ENCODE measurements around the gene CDS2. TPM values are rescaled to one million over a fixed set of nuclear protein-coding genes. Genes with fewer than 3 reads are reported as not detected.

CDS2 gene
- polyA plus RNA-seq, 10 donors: 15.4 to 23.9 (median 19.7) TPM

GRCh38 chr20:5118220-5119142 is 8.3 kb upstream of the CDS2 start:
- DNase-seq: no peak

- no peak for DNase-seq
Observed at GRCh38 chr20:5119143-5119434, 7.7 kb upstream of the CDS2 start.

- peak; percentile 97 to 99 (median 97) for DNase-seq
Observed at GRCh38 chr20:5119435-5120184, 7.2 kb upstream of the CDS2 start, which contains the start of gene PCNA. Gene PCNA, minus strand, starts transcription at chr20:5119958. Its CDS starts 160 bp downstream, at chr20:5119798.

GRCh38 chr20:5120185-5120476 is 6.7 kb upstream of the CDS2 start:
- no peak for DNase-seq

GRCh38 chr20:5122873-5123260 is 3.9 kb upstream of the CDS2 start:
- DNase-seq: no peak

GRCh38 chr20:5127204-5127858 is 523 bp downstream of the CDS2 start:
- DNase-seq: peak in 1 of 3 donors; percentile 44

- DNase-seq: peak in 1 of 3 donors; percentile 24
Observed at GRCh38 chr20:5127859-5128424, 1.1 kb downstream of the CDS2 start.

GRCh38 chr20:5128886-5129285 is 2.1 kb downstream of the CDS2 start:
- no peak for DNase-seq

GRCh38 chr20:5131502-5131901 is 4.7 kb downstream of the CDS2 start:
- no peak for DNase-seq

- DNase-seq: no peak
Observed at GRCh38 chr20:5133998-5134397, 7.2 kb downstream of the CDS2 start.

GRCh38 chr20:5135363-5136012 is 8.7 kb downstream of the CDS2 start:
- no peak for DNase-seq

- DNase-seq: no peak
Observed at GRCh38 chr20:5136096-5136495, 9.3 kb downstream of the CDS2 start.

- DNase-seq: no peak
Observed at GRCh38 chr20:5140195-5140594, 13.4 kb downstream of the CDS2 start.

- no peak for DNase-seq
Observed at GRCh38 chr20:5141615-5142014, 14.8 kb downstream of the CDS2 start.

GRCh38 chr20:5143851-5144250 is 17.0 kb downstream of the CDS2 start:
- DNase-seq: no peak

GRCh38 chr20:5145365-5146098 is 18.7 kb downstream of the CDS2 start:
- DNase-seq: no peak

- no peak for DNase-seq
Observed at GRCh38 chr20:5146099-5146668, 19.4 kb downstream of the CDS2 start.

GRCh38 chr20:5146871-5147592 is 20.2 kb downstream of the CDS2 start:
- no peak for DNase-seq

GRCh38 chr20:5148581-5148980 is 21.8 kb downstream of the CDS2 start:
- no peak for DNase-seq

- no peak for DNase-seq
Observed at GRCh38 chr20:5149892-5150225, 23.1 kb downstream of the CDS2 start.

Measured in muscle of back (tissue), 11 donors.